GM21367 (cell line): ENCODE results near the gene HLCS.

Source experiments
- ATAC-seq: cut with Tn5 transposase; IDR thresholded peaks from one replicate; pipeline ENCODE4 v1.9.1; 2021; ENCODE audit not compliant: unreplicated experiment

The HLCS gene

GRCh38 chr21:36784947-36785346 lies 181.5 kb downstream of the HLCS start:
- no peak for ATAC-seq

GRCh38 chr21:36783612-36784374 lies 182.7 kb downstream of the HLCS start:
- ATAC-seq, result no peak

GRCh38 chr21:36780861-36781260 lies 185.6 kb downstream of the HLCS start:
- ATAC-seq, result no peak

- ATAC-seq, result no peak
These were observed 189.4 kb downstream of the HLCS start for GRCh38 chr21:36776981-36777617.

GRCh38 chr21:36773995-36774394 lies 192.5 kb downstream of the HLCS start:
- ATAC-seq, result no peak

- ATAC-seq, result no peak
These were observed 193.4 kb downstream of the HLCS start for GRCh38 chr21:36773117-36773516.

GRCh38 chr21:36769051-36769839 lies 197.2 kb downstream of the HLCS start:
- ATAC-seq, result no peak

- ATAC-seq, result no peak
These were observed 198.0 kb downstream of the HLCS start for GRCh38 chr21:36768496-36768895.

GRCh38 chr21:36767096-36767495 lies 199.4 kb downstream of the HLCS start:
- ATAC-seq, result no peak

GRCh38 chr21:36766511-36766910 lies 200.0 kb downstream of the HLCS start:
- no peak for ATAC-seq

- no peak for ATAC-seq
These were observed 201.2 kb downstream of the HLCS start for GRCh38 chr21:36765229-36765628.

- no peak for ATAC-seq
These were observed 203.2 kb downstream of the HLCS start for GRCh38 chr21:36763305-36763704.

GRCh38 chr21:36762642-36763041 lies 203.8 kb downstream of the HLCS start:
- ATAC-seq, result no peak

- ATAC-seq, result no peak
These were observed 204.8 kb downstream of the HLCS start for GRCh38 chr21:36761685-36762084.

GRCh38 chr21:36759348-36760083 lies 207.0 kb downstream of the HLCS start:
- no peak for ATAC-seq

GRCh38 chr21:36757196-36757595 lies 209.3 kb downstream of the HLCS start:
- ATAC-seq, result no peak

- ATAC-seq, result no peak
These were observed 209.9 kb downstream of the HLCS start for GRCh38 chr21:36756527-36756926.

GRCh38 chr21:36754241-36754898 lies 212.1 kb downstream of the HLCS start:
- ATAC-seq, result no peak

GRCh38 chr21:36753556-36753955 lies 212.9 kb downstream of the HLCS start:
- ATAC-seq, result no peak

GRCh38 chr21:36751383-36751782 lies 215.1 kb downstream of the HLCS start:
- ATAC-seq, result no peak

GRCh38 chr21:36750576-36750959 lies 215.9 kb downstream of the HLCS start:
- no peak for ATAC-seq
